Activated gamma-delta T cell treated with Interleukin-2 at 50 U/mL for 16 hours (primary cell): Measurements from ENCODE around the gene STARD13.

Experiments
- DNase-seq: peaks from one replicate; pipeline ENCODE4 v3.0.0-alpha.2; 2020

Gene STARD13

DNA sequence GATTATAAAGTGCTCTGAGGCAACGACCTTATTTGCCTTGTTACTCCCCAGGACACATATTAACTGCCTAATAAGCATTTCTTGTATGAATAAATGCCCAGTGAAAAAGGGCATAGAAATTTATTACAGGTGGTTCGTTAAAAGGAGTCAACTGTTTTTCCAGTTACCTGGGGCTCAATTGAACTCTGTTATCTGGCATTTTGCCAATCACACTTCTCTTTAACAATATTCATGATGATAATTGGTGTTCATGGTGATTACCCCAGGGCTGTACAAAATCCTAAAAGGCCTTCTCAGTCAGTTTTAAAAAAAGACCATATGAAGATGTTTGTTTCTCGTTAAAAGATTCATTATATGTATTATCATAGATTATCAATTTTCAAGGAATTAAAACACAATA lies 212.2 kb downstream of the STARD13 start:
- no peak for DNase-seq

DNA sequence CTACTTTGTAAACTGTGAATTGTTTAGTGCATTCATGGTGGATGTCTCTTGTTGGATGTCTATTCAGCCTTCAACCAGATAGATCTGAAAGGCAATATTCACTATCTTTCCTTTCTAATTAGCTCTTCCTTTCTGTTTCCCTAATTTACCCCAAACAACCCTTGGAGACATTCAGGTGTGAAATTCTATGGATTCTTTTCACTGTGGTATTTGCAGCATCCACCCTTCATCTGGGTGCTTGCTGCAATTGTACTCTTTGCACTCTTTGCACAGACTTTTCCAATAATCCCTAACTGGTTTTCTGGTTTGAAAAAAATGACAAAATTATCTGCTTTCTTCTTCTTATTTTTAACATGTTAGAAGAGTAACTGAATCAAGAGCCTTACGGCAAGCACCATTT lies 212.8 kb downstream of the STARD13 start:
- DNase-seq = no peak

DNA sequence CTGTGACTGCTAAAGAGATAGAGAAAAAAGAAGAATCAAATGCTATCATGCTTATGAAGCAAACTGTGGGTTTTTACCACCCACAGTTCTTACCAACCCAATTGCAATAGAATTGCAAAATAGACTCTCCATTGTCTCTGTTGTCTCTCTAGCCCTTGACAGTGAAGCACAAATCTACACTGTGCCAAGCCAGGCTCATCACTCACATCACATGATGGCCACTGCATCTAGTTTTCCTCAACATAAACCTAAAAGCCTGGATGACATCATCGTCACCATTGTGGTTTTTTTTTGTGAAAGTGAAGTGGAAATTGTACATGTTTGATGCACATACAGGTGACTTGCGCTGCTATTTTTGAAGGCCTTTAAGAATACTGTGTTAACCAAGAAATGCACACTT lies 213.3 kb downstream of the STARD13 start:
- no peak for DNase-seq

DNA sequence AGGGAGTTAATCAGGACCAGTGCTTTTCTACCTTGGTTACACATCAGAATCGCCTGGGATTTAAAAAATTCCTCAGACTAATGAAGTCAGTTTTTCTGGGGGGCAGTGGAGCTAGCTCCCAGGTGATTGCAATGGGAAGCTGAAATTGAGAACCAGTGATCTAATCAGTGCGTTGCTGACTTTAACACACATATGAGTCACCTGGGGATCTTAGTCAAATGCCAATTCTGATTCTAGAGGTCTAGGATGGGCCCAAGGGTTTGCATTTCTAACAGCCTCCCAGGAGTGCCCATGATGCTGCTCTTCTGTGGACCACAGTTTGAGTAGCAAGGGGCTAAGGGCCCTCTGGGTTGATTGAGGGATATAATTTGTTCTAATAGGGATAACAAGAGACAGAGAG lies 214.8 kb downstream of the STARD13 start:
- DNase-seq = no peak

DNA sequence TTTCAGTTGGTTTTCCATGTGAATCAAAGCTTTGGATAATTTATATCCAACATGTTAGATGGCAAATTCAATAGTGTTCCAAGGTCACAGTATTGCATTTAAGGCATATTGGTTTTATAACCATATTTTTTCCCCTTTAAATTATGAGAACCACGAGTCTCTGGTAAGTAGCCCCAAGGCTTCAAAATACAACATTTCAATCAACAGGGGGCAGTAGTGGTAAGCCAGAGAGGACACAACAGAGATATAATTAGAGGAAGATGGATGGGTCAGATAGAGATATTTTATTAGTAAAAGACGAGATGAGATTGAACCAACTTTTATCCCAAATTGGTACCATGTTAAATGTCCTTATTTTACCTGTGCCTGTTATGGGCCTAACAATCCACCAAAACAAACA lies 216.2 kb downstream of the STARD13 start:
- DNase-seq = no peak

DNA sequence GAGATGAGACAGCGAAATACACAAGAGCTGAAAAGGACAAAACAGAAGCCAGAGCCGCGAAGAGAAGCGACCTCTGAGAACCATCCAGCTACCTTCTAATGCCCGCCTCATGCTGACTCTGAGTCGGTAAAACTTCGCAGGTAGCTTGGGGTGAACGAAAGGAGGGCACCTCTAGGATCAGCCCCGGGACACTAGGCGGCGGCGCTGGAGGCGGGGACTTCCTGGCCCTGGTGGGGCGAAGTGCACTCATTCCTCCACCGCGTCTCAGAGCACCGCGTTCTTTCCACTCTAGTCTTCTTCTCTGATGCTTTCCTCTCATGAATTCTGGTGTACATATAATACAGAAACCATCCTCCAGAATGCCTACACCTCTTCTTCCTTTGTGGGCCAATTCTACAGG lies 219.2 kb downstream of the STARD13 start:
- DNase-seq = no peak

DNA sequence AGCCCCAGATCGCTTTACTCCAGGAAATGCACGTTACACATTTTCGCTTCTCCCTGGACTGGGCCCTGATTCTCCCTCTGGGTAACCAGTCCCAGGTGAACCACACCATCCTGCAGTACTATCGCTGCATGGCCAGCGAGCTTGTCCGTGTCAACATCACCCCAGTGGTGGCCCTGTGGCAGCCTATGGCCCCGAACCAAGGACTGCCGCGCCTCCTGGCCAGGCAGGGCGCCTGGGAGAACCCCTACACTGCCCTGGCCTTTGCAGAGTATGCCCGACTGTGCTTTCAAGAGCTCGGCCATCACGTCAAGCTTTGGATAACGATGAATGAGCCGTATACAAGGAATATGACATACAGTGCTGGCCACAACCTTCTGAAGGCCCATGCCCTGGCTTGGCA lies 224.7 kb downstream of the STARD13 start:
- no peak for DNase-seq

DNA sequence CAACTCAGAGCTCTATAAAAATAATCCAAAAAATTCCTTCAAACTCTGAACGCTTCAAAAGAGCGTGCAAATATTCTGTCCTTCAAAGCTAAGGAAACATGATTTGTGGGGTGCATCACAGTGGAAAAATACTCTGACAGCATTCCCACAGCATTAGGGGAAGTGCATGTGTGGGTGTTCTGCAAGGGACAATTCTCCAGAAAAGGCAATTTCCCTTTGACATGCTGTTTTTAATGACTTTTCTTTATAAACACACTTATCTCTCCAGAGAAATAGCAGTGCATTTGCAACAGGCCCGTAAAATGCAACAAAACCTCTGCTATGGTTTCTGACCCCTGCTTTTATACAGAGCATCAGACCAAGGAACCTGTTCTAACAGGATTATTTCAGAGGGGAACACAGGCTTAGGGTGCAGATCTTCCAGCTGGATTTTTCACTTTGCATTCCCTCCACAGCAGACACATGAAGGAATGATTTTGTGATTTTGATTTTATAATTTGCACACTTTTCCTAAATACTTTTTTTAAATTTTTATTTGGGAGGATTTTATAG lies 226.7 kb downstream of the STARD13 start:
- no peak for DNase-seq

DNA sequence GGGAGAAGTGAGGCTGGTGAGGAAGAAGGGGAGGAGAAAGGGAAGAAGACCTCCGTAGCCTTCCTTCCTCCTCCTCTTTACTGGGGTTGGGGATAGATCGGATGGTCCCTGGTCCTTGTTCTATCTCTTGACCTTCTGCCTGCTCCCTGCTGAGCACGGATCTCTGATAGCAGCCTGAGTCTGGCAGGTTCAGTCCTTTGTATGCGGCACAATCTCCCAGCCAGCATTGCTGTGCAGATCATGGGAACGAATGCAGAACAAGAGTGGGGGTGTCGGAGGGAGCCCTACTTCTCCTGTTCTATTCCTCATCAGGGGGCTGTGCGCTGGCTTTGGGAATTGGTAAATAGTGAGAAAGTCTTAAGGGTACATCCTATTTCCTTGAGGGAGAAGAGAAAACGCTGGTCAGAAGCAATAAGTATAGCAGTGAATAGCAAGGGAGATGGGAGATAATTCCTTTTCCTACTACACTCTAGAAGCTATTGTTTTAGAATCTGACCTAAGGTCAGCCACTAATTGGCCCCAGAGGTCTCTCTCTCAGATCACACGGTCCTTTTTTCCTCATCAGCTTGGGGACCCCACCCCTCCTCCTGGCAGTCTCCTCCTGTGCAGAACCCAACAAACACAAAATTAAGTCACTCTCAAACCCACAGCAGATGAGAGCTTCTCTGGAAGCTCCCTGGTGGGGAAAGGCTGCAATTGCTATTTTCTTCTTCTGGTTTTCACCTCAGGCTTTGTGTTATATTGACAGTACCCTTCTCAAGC lies 228.4 kb downstream of the STARD13 start:
- no peak for DNase-seq

DNA sequence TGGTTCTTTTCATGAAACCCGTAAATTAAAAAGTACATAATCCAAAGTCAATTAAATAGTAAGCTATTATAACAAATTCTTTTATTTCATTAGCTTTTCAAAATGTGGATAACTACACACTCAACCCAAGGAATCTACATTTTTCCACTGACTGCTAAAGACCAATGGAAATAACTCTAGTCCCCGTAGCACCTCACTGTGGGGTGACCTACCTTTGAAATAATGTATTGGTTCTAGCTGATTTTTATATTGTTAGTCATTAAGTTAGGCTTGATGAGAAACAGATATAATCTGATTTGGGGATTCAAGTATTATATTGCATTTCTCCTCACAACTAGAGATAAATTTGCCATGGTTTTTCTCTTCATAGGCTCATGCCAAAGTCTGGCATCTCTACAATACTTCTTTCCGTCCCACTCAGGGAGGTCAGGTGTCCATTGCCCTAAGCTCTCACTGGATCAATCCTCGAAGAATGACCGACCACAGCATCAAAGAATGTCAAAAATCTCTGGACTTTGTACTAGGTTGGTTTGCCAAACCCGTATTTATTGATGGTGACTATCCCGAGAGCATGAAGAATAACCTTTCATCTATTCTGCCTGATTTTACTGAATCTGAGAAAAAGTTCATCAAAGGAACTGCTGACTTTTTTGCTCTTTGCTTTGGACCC lies 232.0 kb downstream of the STARD13 start:
- DNase-seq = no peak
